Fibroblast of villous mesenchyme (primary cell): ENCODE data around the gene ADARB2. TPM values are rescaled to one million over a fixed set of nuclear protein-coding genes. Genes with fewer than 3 reads are reported as not detected.

ENCODE experiments used
- DNase-seq: peaks from one replicate; pipeline ENCODE4 v3.0.0-alpha.2; 2010; ENCODE audit warnings: low read depth
- H3K4me3 ChIP-seq: 2 replicates; pipeline ENCODE4 v1.5.1; 2011; ENCODE audit warnings: low read depth, mild to moderate bottlenecking, low read length
- total RNA-seq: library from RNA; depleted of rRNA; stranded (reverse); fragments of >200 nt; gene quantifications from 2 replicates; pipeline ENCODE4 v1.2.3, GENCODE V29; 2012
- TF ChIP-seq, protein P1 (sequence below): IDR thresholded peaks from 2 replicates; pipeline ENCODE4 v1.5.1; 2012; ENCODE audit warnings: low read depth, mild to moderate bottlenecking, low read length; ENCODE audit not compliant: insufficient read depth

Gene ADARB2
- total RNA-seq, 1 donor, result not detected

DNA sequence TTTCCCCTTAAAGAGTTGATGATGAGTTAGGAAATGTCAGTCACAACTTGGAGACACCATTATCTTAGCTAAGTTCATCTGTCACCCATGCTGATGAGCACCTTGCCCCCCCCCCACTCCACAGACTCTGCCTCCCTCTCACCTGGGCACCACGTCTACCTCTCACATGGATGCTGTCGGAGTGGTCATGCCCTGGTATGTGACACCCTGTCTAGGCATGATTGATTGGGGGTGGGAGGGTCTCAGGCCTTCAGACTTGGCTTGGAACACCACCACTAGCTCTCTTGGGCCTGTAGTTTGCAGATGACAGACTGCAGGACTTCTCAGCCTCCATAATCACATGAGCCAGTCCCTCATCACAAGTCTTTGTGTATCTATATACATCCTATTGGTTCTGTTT lies 603.2 kb downstream of the ADARB2 start:
- no peak overlapping the region for H3K4me3 ChIP-seq
- no peak for DNase-seq
- TF ChIP-seq, protein P1, sequence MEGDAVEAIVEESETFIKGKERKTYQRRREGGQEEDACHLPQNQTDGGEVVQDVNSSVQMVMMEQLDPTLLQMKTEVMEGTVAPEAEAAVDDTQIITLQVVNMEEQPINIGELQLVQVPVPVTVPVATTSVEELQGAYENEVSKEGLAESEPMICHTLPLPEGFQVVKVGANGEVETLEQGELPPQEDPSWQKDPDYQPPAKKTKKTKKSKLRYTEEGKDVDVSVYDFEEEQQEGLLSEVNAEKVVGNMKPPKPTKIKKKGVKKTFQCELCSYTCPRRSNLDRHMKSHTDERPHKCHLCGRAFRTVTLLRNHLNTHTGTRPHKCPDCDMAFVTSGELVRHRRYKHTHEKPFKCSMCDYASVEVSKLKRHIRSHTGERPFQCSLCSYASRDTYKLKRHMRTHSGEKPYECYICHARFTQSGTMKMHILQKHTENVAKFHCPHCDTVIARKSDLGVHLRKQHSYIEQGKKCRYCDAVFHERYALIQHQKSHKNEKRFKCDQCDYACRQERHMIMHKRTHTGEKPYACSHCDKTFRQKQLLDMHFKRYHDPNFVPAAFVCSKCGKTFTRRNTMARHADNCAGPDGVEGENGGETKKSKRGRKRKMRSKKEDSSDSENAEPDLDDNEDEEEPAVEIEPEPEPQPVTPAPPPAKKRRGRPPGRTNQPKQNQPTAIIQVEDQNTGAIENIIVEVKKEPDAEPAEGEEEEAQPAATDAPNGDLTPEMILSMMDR, result no peak

DNA sequence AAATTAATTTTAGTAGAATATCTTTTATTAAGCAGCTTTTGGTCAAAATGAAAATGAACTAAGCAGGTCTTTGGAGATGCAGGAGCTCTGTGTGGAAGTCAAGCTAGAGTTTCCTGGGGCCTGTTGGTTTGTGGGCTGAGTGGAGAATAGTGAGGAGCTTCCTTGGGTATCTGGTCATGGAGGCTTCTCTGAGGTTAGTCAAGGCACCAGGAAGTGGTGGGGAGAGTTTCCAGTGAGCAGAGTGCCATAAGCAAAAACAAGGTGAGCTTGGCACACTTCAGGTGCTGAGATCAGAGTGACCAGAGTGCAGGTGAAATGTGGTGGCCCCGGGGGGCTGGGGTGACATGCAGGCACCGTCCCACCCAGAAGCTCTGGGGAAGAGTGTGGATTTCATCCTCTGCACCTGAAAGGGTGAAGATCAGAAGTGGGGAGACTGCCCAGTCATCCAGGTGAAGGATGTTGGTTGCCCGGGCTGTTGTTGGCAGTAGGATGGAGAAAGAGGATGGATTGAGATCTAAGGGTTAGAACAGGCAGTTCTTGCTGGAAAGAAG lies 603.8 kb downstream of the ADARB2 start:
- TF ChIP-seq, protein P1, result no peak
- H3K4me3 ChIP-seq, result no peak overlapping the region
- DNase-seq, result no peak

DNA sequence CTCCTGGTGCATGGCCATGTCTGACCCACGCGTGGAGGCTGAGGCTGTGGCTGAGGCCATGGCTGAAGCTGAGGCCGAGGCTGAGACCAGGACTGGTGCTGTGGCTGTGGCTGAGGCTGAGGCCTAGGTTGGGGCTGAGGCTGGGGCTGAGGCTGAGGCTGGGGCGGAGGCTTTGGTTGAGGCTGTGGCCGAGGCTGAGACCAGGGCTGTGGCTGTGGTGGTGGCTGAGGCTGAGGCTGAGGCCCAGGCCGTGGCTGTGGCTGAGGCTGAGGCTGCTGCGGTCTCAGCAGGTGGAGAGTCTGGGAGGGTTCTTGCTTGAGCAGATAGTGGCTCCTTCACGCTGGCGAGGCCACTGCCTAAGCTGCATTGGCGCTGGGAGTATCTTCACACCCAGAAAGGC lies 604.7 kb downstream of the ADARB2 start:
- TF ChIP-seq, protein P1, result no peak

DNA sequence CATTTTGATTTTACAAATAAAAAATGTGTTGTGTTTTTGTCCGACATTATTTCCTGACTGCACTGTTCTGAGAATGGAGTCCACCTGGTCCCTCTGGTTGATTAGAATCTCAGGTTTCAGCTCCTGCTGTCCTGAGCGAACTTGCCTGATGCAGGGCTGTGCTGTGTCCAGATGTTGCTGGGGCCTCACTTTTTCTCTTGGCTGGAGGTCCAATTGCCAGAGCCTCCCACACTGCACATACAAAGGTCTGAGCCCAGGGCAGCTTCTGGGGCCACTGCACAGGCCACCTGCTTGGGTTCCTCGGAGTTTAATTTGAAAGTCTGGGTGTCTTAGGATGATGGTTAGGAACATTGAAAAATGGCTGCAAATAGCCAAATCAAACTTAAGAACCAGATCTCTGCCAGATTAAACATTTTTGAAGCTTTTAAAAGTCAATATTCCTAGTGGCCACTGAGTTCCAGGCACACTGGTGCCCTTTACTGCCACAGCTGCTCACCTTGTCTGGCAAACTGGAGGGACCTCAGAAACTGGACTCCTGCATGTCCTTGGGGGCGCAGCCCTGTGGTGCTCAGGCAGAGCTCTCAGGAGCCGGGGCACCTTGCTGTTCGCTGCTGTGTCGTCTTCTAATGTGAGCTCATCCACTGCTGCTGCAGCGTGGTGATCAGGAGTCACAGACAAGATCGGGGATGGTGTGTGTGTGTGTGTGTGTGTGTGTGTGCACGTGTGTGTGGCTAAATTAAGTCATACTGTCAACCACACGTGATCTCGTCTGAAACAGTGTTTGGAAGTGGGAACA lies 606.1 kb downstream of the ADARB2 start:
- H3K4me3 ChIP-seq, result no peak overlapping the region
- DNase-seq, result no peak
- TF ChIP-seq, protein P1, result no peak

More for the DNA sequence above, 604.7 kb downstream of the ADARB2 start:
- no peak overlapping the region for H3K4me3 ChIP-seq
- DNase-seq, result no peak

DNA sequence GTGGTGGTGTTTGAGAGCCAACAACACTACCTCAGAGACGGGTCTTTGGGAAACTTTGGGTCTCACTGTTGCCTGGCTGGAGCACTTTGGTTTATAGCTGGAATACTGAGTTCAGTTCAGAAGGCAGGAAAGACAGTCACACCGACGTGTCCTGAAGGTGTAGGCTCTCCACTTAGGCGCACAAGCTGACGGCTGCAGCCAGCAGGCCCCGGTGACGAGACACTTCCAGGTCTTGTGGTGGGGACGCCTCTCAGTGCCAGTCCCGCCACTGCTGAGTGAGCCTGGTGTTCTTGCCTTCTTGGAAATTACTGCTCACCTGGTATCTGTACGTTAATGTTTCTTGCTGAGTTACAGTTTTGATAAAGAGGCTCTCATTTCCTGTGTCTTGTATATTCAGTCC lies 607.1 kb downstream of the ADARB2 start:
- no peak for DNase-seq
- no peak overlapping the region for H3K4me3 ChIP-seq
- TF ChIP-seq, protein P1, result no peak

DNA sequence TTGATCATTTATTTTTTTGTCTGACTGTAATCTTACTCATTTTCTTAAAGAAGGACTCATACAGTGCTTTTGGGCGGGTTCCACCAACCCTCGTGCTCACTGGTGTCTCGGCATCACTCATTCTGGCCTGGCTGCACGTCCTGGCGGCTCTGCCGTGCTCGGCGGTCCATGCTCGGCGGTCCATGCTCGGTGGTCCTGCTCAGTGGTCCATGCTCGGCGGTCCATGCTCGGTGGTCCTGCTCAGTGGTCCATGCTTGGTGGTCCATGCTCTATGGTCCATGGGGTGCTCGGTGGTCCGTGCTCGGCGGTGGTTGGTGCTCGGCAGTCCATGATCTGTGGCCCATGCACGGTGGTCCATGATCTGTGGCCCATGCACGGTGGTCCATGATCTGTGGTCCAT lies 608.7 kb downstream of the ADARB2 start:
- TF ChIP-seq, protein P1, result no peak
- DNase-seq, result no peak
- H3K4me3 ChIP-seq, result no peak overlapping the region

DNA sequence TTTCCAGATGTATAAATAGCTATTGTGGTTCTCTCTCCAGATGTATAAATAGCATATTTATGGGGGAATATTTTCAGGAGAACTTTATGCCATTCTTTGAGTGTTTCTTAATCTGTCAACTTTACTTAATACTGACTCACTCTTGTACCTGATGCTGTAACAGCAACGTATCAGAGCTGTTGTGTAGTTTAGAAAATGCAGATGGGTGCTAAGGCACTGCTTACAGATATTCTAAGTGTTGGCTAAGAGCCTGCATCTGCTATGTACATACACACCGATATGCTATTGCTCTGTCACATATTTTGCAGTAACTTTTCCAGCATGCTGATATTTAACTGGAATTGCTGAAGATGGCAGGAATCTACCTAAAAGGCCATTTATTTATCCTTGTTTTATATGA lies 609.2 kb downstream of the ADARB2 start:
- no peak for DNase-seq
- no peak overlapping the region for H3K4me3 ChIP-seq
- TF ChIP-seq, protein P1, result no peak
